HEK293 (cell line): ENCODE results near the gene EMSY.
"Not testable (repeated sequence)": the region's sequence is repeated elsewhere in the genome, so short reads cannot be mapped to it uniquely, and the experiment has no call there.

ENCODE experiments used
- CTCF ChIA-PET: fragments of 350-600 bp; formaldehyde crosslinking; extraction: SDS; loops from one replicate; lab custom pipeline; 2021; ENCODE audit warnings: antibody characterized with exemption; lab: Yijun Ruan, JAX
- POLR2A ChIA-PET: fragments of 300-600 bp; formaldehyde crosslinking; extraction: SDS; loops from one replicate; lab custom pipeline; 2020; ENCODE audit warnings: antibody characterized with exemption, inconsistent platforms; lab: Yijun Ruan, JAX
- H3K27ac ChIP-seq: fragments of 200-500 bp; sonication (Bioruptor generic); 2 replicates; pipeline ENCODE4 v1.5.1; 2014; ENCODE audit warnings: low read depth, low read length, control low read depth, inconsistent platforms; ENCODE audit errors: extremely low read depth
- H3K36me3 ChIP-seq, 2 experiments: fragments of 200-500 bp in 1 of 2; sonication (Bioruptor generic) in 1 of 2; 1 replicate in 1 of 2; 2 replicates in 1 of 2; pipeline ENCODE4 v1.5.1; 2014 to 2017; ENCODE audit warnings: inconsistent platforms in 2 of 2, low read length in 2 of 2; ENCODE audit not compliant: control insufficient read depth in 2 of 2, insufficient read depth in 1 of 2
- H3K4me1 ChIP-seq: fragments of 200-500 bp; sonication (Bioruptor generic); 2 replicates; pipeline ENCODE4 v1.5.1; 2014; ENCODE audit warnings: mild to moderate bottlenecking, low read length, inconsistent platforms; ENCODE audit not compliant: control insufficient read depth, insufficient read depth
- H3K4me3 ChIP-seq: 2 replicates; pipeline ENCODE4 v1.5.1; 2011; ENCODE audit warnings: low read depth, mild to moderate bottlenecking, control low read depth, low read length, moderate library complexity
- H3K9me3 ChIP-seq: fragments of 200-500 bp; sonication (Bioruptor generic); 2 replicates; pipeline ENCODE4 v1.5.1; 2014; ENCODE audit warnings: low read depth, low read length, inconsistent platforms; ENCODE audit not compliant: control insufficient read depth, insufficient read depth
- BCL6B ChIP-seq: fragments of 450-650 bp; formaldehyde crosslinking; IDR thresholded peaks from 2 replicates; pipeline ENCODE4 v1.5.1; 2017; ENCODE audit warnings: missing biosample characterization, missing genetic modification characterization
- EGR2 ChIP-seq: fragments of 450-650 bp; formaldehyde crosslinking; IDR thresholded peaks from 2 replicates; pipeline ENCODE4 v1.5.1; 2016; ENCODE audit warnings: low read depth, missing biosample characterization, missing genetic modification characterization
- MZF1 ChIP-seq: fragments of 450-650 bp; formaldehyde crosslinking; IDR thresholded peaks from 2 replicates; pipeline ENCODE4 v1.5.1; 2017; ENCODE audit warnings: missing biosample characterization, missing genetic modification characterization, borderline replicate concordance
- OSR2 ChIP-seq: fragments of 450-650 bp; formaldehyde crosslinking; IDR thresholded peaks from 2 replicates; pipeline ENCODE4 v1.5.1; 2016; ENCODE audit warnings: missing biosample characterization, missing genetic modification characterization
- SP2 ChIP-seq: fragments of 450-650 bp; formaldehyde crosslinking; IDR thresholded peaks from 2 replicates; pipeline ENCODE4 v1.5.1; 2016; ENCODE audit warnings: missing biosample characterization, missing genetic modification characterization
- WT1 ChIP-seq: fragments of 450-650 bp; formaldehyde crosslinking; IDR thresholded peaks from 2 replicates; pipeline ENCODE4 v1.5.1; 2016; ENCODE audit warnings: missing biosample characterization, missing genetic modification characterization
- ZBTB49 ChIP-seq: fragments of 450-650 bp; formaldehyde crosslinking; IDR thresholded peaks from 2 replicates; pipeline ENCODE4 v1.5.1; 2016; ENCODE audit warnings: missing biosample characterization, missing genetic modification characterization, low read depth
- ZNF114 ChIP-seq: fragments of 450-650 bp; formaldehyde crosslinking; IDR thresholded peaks from 2 replicates; pipeline ENCODE4 v1.5.0; 2017; ENCODE audit warnings: missing biosample characterization, missing genetic modification characterization
- ZNF146 ChIP-seq: fragments of 450-650 bp; formaldehyde crosslinking; IDR thresholded peaks from 2 replicates; pipeline ENCODE4 v1.5.1; 2016; ENCODE audit warnings: missing biosample characterization, missing genetic modification characterization
- ZNF292 ChIP-seq: fragments of 450-650 bp; formaldehyde crosslinking; IDR thresholded peaks from 2 replicates; pipeline ENCODE4 v1.5.1; 2016; ENCODE audit warnings: low read depth, missing biosample characterization, missing genetic modification characterization, borderline replicate concordance
- ZNF501 ChIP-seq: fragments of 450-650 bp; formaldehyde crosslinking; IDR thresholded peaks from 2 replicates; pipeline ENCODE4 v1.5.1; 2016; ENCODE audit warnings: missing biosample characterization, missing genetic modification characterization
- ZNF555 ChIP-seq: fragments of 450-650 bp; formaldehyde crosslinking; conservative IDR thresholded peaks from 2 replicates; pipeline ENCODE4 v1.5.1; 2017; ENCODE audit warnings: missing biosample characterization, mild to moderate bottlenecking, missing genetic modification characterization, inconsistent platforms
- ZNF561 ChIP-seq: fragments of 450-650 bp; IDR thresholded peaks from 2 replicates; pipeline ENCODE4 v1.5.1; 2018; ENCODE audit warnings: missing biosample characterization, missing genetic modification characterization, borderline replicate concordance
- ZNF600 ChIP-seq: fragments of 450-650 bp; formaldehyde crosslinking; IDR thresholded peaks from 2 replicates; pipeline ENCODE4 v1.5.1; 2016; ENCODE audit warnings: missing biosample characterization, missing genetic modification characterization
- ZNF645 ChIP-seq: fragments of 450-650 bp; formaldehyde crosslinking; IDR thresholded peaks from 2 replicates; pipeline ENCODE4; 2016; ENCODE audit warnings: missing biosample characterization, missing genetic modification characterization

The EMSY gene

GRCh38 chr11:76579056-76579751, 134.4 kb downstream of the EMSY start (continued):
- TF ChIP-seq ZNF501 (tag by site-specific recombination) (no peak), OSR2 (tag by site-specific recombination) (no peak), ZNF561 (tag by site-specific recombination) (no peak), EGR2 (tag by site-specific recombination) (no peak), ZBTB49 (tag by site-specific recombination) (no peak)

GRCh38 chr11:76579752-76580151, 134.9 kb downstream of the EMSY start:
- Histone ChIP-seq H3K4me3 (no peak overlapping the region), H3K9me3 (no peaks in the 10 kb centered on the region), H3K4me1 (no peaks in the 10 kb centered on the region), H3K27ac (no peak overlapping the region), H3K36me3 (no peaks in the 10 kb centered on the region)
- TF ChIP-seq ZNF146 = no peak
- POLR2A ChIA-PET = no interaction called here
- CTCF ChIA-PET = interaction anchor here (0.7 to 1.7 kb wide), 2 partner anchors 101 to 103 kb away, joined by 4 read pairs; no protein-coding TSS in a partner anchor

- H3K27ac ChIP-seq, H3K36me3 ChIP-seq, POLR2A ChIA-PET, H3K9me3 ChIP-seq, H3K4me1 ChIP-seq, H3K4me3 ChIP-seq, CTCF ChIA-PET: not testable (repeated sequence)
Observed at GRCh38 chr11:76582471-76582870, 137.7 kb downstream of the EMSY start.

GRCh38 chr11:76587820-76588454, 143.1 kb downstream of the EMSY start:
- POLR2A ChIA-PET = no interaction called here
- Histone ChIP-seq H3K36me3 (no peaks in the 10 kb centered on the region), H3K27ac (no peak overlapping the region), H3K9me3 (no peaks in the 10 kb centered on the region), H3K4me1 (no peaks in the 10 kb centered on the region), H3K4me3 (no peak overlapping the region)
- TF ChIP-seq ZNF555 (tag by site-specific recombination) (no peak), MZF1 (tag by site-specific recombination) (no peak)
- CTCF ChIA-PET = interaction anchor here (0.6 to 1.7 kb wide), 2 partner anchors 11 to 995 kb away, joined by 3 to 6 read pairs; no protein-coding TSS in a partner anchor

GRCh38 chr11:76588455-76589325, 143.9 kb downstream of the EMSY start:
- Histone ChIP-seq H3K4me1 (no peaks in the 10 kb centered on the region), H3K36me3 (no peaks in the 10 kb centered on the region), H3K4me3 (no peak overlapping the region), H3K9me3 (no peaks in the 10 kb centered on the region), H3K27ac (no peak overlapping the region)
- CTCF ChIA-PET = interaction anchor here (0.6 to 1.7 kb wide), 3 partner anchors 10 to 996 kb away, joined by 3 to 6 read pairs (median 3); no protein-coding TSS in a partner anchor
- no peak for TF ChIP-seq BCL6B (tag by site-specific recombination)
- no peak for TF ChIP-seq ZNF600 (tag by site-specific recombination)
- no peak for TF ChIP-seq ZNF645
- TF ChIP-seq ZNF501 (tag by site-specific recombination) = no peak
- TF ChIP-seq WT1 (tag by site-specific recombination) = no peak
- no peak for TF ChIP-seq ZNF292 (tag by site-specific recombination)
- no peak for TF ChIP-seq SP2
- TF ChIP-seq ZNF114 = no peak
- POLR2A ChIA-PET = no interaction called here
